Suprapubic skin (tissue), 4 donors: ENCODE measurements around the gene CNOT1.

Experiments
- POLR2A ChIP-seq, 2 donors: fragments of 450-650 bp; IDR thresholded peaks; one replicate each; pipeline ENCODE4 v1.6.1; 2017; ENCODE audit warnings: antibody characterized with exemption in 2 of 2, mild to moderate bottlenecking in 2 of 2, moderate library complexity in 2 of 2
- POLR2AphosphoS5 ChIP-seq, 3 donors: sonication (generic); formaldehyde crosslinking; IDR thresholded peaks; one replicate each; pipeline ENCODE4 v1.6.1; 2017; ENCODE audit warnings: antibody characterized with exemption in 3 of 3

GRCh38 chr16:58492066-58492465 is 137.6 kb downstream of the CNOT1 start:
- no peak for TF ChIP-seq POLR2AphosphoS5 (IDR thresholded peaks at IDR 0.05)
- TF ChIP-seq POLR2A (IDR thresholded peaks at IDR 0.05) = no peak
